ENCODE data around the gene DNAH14. TPM values are rescaled to one million over a fixed set of nuclear protein-coding genes. Genes with fewer than 3 reads are reported as not detected.

DNAH14 gene
- total and polyA plus RNA-seq, 10 of the 15 experiments (the other 5 are each of a cell fraction or from before 2014, with no cell fraction given), result 2.0 to 7.9 (median 4.8) TPM

- no peak for TF ChIP-seq RUNX3 (IDR thresholded peaks at IDR 0.05; ENCODE audit: low read length)
These were observed 23.1 kb upstream of the DNAH14 start (continued) for GRCh38 chr1:224906340-224906739.

DNA sequence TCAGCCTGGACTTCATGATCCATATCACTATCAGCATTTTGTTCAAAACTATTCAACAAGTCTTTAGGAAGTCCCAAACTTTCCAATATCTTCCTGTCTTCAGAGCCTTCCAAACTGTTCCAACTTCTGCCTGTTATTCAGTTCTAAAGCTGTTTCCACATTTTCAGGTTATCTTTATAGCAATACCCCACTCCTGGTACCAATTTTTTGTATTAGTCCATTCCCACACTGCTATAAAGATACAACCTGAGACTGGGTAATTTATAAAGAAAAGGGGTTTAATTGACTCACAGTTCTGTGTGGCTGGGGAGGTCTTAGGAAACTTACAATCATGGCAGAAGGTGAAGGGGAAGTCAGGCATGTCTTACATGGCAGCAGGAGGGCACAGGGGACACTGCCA lies 18.3 kb upstream of the DNAH14 start:
- Histone ChIP-seq H3K4me3 (no peak overlapping the region), H3K4me2 (ENCODE audit: control insufficient read depth, insufficient read depth) (no peak overlapping the region), H3K36me3 (ENCODE audit: control insufficient read depth in 2 of 2, insufficient read depth in 2 of 2, low read length in 1 of 2) (no peaks in the 10 kb centered on the region), H3K9me3 (replicated peaks; ENCODE audit: control insufficient read depth, insufficient read depth, low read length) (no peaks in the 10 kb centered on the region; the same call in 2 of the 3 replicates), H2AFZ (ENCODE audit: control insufficient read depth, low read depth, low read length) (no peak overlapping the region), H3K4me1 (ENCODE audit: control insufficient read depth, insufficient read depth, low read length) (no peaks in the 10 kb centered on the region), H4K20me1 (ENCODE audit: control insufficient read depth, insufficient read depth) (no peaks in the 10 kb centered on the region), H3K9ac (ENCODE audit: control insufficient read depth, insufficient read depth, low read length) (no peak overlapping the region), H3K27me3 (replicated peaks in 1 of 2; ENCODE audit: control insufficient read depth in 2 of 2, insufficient read depth in 2 of 2, low read length in 1 of 2) (no peaks in the 10 kb centered on the region), H3K27ac (ENCODE audit: control insufficient read depth, insufficient read depth) (no peak overlapping the region), H3K79me2 (ENCODE audit: control insufficient read depth, insufficient read depth, low read length) (no peaks in the 10 kb centered on the region)
- CTCF ChIA-PET, result no interaction called here
- in situ Hi-C loops (cut with MboI) (no loop called here), intact Hi-C loops (cut with micrococcal nuclease; ENCODE audit: unreplicated experiment) (no loop called here)
- RAD21 ChIA-PET (ENCODE audit: unreplicated experiment), result no interaction called here
- SMC1A ChIA-PET (ENCODE audit: uncharacterized antibody, unreplicated experiment), result no interaction called here
- FAIRE-seq, result no peak
- DNase-seq (ENCODE audit: low read depth, low spot score), result no peak
- ATAC-seq, result no peak
- POLR2A ChIA-PET, result no interaction called here
- BruUV-seq (replicated peaks), result no TSS peak
- TF ChIP-seq EP300 (IDR thresholded peaks at IDR 0.05; ENCODE audit: borderline replicate concordance in 1 of 2, control insufficient read depth in 1 of 2, low read depth in 2 of 2, low read length in 2 of 2) (no peak), HDGF (IDR thresholded peaks at IDR 0.05) (no peak), BACH1 (IDR thresholded peaks at IDR 0.05; ENCODE audit: borderline replicate concordance) (no peak), RELA (IDR thresholded peaks at IDR 0.05; ENCODE audit: borderline replicate concordance, partially characterized antibody) (no peak), SMAD1 (IDR thresholded peaks at IDR 0.05; ENCODE audit: low read depth, partially characterized antibody) (no peak), RCOR1 (conservative IDR thresholded peaks at IDR 0.05; ENCODE audit: low read depth, low read length) (no peak), ZBTB33 (IDR thresholded peaks at IDR 0.05) (no peak), RAD21 (IDR thresholded peaks at IDR 0.05; ENCODE audit: insufficient read depth, low read depth, low read length) (no peak), PKNOX1 (IDR thresholded peaks at IDR 0.05) (no peak), MAX (IDR thresholded peaks at IDR 0.05; ENCODE audit: low read depth, low read length) (no peak)
- TF ChIP-seq, protein P1, sequence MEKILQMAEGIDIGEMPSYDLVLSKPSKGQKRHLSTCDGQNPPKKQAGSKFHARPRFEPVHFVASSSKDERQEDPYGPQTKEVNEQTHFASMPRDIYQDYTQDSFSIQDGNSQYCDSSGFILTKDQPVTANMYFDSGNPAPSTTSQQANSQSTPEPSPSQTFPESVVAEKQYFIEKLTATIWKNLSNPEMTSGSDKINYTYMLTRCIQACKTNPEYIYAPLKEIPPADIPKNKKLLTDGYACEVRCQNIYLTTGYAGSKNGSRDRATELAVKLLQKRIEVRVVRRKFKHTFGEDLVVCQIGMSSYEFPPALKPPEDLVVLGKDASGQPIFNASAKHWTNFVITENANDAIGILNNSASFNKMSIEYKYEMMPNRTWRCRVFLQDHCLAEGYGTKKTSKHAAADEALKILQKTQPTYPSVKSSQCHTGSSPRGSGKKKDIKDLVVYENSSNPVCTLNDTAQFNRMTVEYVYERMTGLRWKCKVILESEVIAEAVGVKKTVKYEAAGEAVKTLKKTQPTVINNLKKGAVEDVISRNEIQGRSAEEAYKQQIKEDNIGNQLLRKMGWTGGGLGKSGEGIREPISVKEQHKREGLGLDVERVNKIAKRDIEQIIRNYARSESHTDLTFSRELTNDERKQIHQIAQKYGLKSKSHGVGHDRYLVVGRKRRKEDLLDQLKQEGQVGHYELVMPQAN (conservative IDR thresholded peaks at IDR 0.05), result no peak
- TF ChIP-seq, protein P2, sequence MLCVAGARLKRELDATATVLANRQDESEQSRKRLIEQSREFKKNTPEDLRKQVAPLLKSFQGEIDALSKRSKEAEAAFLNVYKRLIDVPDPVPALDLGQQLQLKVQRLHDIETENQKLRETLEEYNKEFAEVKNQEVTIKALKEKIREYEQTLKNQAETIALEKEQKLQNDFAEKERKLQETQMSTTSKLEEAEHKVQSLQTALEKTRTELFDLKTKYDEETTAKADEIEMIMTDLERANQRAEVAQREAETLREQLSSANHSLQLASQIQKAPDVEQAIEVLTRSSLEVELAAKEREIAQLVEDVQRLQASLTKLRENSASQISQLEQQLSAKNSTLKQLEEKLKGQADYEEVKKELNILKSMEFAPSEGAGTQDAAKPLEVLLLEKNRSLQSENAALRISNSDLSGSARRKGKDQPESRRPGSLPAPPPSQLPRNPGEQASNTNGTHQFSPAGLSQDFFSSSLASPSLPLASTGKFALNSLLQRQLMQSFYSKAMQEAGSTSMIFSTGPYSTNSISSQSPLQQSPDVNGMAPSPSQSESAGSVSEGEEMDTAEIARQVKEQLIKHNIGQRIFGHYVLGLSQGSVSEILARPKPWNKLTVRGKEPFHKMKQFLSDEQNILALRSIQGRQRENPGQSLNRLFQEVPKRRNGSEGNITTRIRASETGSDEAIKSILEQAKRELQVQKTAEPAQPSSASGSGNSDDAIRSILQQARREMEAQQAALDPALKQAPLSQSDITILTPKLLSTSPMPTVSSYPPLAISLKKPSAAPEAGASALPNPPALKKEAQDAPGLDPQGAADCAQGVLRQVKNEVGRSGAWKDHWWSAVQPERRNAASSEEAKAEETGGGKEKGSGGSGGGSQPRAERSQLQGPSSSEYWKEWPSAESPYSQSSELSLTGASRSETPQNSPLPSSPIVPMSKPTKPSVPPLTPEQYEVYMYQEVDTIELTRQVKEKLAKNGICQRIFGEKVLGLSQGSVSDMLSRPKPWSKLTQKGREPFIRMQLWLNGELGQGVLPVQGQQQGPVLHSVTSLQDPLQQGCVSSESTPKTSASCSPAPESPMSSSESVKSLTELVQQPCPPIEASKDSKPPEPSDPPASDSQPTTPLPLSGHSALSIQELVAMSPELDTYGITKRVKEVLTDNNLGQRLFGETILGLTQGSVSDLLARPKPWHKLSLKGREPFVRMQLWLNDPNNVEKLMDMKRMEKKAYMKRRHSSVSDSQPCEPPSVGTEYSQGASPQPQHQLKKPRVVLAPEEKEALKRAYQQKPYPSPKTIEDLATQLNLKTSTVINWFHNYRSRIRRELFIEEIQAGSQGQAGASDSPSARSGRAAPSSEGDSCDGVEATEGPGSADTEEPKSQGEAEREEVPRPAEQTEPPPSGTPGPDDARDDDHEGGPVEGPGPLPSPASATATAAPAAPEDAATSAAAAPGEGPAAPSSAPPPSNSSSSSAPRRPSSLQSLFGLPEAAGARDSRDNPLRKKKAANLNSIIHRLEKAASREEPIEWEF (IDR thresholded peaks at IDR 0.05; ENCODE audit: insufficient replicate concordance, low read depth, low read length), result no peak

Measured in GM12878 (cell line).